Epidermal melanocyte (primary cell): Measurements from ENCODE around the gene RECQL5.
"Not testable (repeated sequence)": the region's sequence is repeated elsewhere in the genome, so short reads cannot be mapped to it uniquely, and the experiment has no call there.

Experiments used
- DNase-seq: peaks from one replicate; pipeline ENCODE4 v3.0.0; 2011; ENCODE audit warnings: low spot score; ENCODE audit not compliant: insufficient read length

Gene RECQL5

DNA sequence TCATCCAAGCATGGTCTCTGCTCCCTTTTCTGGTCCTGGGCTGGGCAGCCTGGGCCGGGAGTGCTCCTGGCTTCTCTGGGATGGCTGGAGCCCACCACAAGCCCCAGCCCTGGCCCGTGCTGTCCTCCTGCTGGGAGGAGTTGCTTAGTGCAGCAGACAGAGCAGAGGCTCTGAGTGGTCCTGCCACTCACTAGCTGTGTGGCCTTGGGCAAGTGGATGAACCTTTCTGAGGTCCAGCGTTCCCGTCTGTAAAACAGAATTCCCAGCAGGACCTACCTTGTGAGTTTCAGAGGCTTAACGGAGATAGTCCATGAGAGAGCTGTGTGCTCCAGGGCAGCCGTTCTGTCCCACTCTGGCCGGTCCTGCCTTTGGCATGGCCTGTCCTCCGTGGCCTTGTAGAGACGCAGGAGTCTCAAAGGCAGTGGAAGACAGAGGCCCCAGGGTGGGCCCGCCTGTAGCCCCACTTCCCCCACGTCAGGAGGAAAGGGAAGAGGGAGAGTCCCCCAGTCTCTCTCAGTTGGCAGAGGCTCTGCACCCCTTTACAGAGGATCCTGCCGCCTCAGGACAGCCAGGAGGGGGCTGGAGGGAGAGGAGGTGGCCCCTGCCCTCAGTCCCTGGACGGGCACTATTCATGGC lies 71.6 kb downstream of the RECQL5 start:
- no peak for DNase-seq

GRCh38 chr17:75594499-75595283 lies 72.3 kb downstream of the RECQL5 start:
- DNase-seq = no peak

DNA sequence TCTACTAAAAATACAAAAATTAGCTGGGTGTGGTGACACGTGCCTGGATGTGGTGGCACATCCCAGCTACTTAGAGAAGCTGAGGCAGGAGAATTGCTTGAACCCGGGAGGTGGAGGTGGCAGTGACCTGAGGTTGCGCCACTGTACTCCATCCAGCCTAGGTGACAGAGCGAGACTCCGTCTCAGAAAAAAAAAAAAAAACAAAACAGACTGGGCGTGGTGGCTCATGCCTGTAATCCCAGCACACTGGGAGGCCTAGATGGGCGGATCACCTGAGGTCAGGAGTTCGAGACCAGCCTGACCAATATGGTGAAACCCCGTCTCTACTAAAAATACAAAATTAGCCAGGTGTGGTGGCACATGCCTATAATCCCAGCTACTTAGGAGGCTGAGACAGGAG lies 73.5 kb downstream of the RECQL5 start:
- DNase-seq = not testable (repeated sequence)

DNA sequence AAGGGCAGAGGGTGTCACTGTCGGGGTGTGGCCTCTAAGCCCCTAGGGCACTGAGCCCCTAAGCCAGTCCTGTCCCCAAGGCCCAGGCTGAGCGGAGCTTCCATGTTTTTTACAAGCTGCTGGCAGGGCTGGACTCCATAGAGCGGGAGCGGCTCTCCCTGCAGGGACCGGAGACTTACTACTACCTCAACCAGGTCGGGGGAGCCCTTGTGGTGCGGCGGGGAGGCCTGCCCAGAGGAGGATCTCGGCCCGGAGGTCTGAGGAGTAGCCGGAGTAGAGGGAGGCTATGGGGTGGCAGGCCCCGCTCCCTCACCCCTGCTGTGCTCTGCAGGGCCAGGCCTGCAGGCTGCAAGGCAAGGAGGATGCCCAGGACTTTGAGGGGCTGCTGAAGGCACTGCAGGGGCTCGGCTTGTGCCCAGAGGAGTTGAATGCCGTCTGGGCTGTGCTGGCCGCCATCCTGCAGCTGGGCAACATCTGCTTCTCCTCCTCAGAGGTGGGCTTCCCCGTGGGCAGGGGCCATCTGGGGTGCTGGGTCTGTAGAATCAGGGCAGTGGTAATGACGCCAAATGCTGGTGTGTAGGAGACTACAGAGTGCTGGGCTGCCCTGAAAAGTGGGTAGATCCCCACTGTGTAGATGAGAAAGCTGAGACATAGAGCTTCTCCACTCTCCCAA lies 74.5 kb downstream of the RECQL5 start:
- DNase-seq = no peak

DNA sequence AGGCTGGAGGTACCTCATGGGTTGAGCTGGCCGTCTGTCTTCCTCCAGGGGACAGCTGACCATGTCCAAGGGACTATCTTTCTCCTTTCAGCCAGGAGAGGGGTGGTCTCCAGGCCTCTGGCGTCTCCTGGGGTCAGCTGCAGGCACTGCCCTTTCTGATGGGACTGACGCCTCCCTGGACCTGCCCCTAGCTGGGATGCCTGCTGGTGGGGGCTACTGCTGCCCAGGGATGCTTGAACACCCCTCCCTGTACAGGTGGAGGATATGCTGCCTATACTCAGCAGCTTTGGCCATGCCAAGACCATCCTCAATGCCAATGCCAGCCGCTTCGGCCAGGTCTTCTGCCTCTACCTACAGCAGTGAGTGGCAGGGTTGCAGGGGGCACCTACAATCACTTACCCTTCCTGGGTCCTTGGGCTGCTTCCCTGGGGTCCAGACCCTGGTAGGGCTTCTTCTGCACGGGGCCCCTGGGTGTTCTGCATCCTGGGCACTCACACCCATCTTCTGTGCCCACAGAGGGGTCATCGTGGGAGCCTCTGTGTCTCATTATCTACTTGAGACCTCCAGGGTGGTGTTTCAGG lies 75.1 kb downstream of the RECQL5 start:
- DNase-seq = no peak

DNA sequence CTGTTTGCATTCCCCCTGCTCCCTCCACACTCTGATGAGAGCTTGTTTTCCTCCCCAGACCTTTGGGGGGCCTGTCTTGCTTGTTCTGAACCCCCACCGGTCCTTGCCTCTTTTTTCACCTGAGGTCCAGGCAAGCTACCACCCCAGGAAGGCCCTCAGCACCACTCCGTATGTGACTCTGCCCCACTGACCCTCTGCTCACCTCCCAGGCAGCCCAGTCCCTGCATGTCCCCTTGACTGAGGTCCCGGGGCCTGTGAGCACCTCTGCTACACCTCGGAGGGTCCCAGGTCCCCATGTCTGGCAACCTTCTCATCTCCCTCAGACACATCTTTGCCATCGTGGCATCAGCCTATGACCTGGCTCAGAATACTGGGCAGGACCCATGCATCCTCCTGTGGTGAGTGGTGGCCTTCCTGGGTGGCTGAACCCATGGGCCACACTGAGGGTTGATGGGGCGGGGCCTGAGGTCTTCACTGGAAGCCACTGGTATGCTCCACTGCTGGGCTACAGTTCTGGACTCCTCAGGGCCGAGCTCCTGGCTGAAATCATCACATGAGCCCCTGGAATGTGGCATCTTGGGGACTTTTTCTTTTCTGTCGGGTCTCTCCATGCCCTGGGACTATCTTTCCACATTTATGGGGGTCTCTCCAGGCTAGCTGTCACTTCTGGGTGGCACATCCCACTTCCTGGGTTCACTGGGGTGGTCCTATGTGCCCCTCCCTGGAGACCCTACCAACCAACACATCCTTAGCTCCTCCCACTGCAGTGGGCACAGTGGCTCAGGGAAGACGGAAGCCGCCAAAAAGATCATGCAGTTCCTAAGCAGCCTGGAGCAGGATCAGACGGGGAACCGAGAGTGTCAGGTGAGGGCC lies 75.9 kb downstream of the RECQL5 start:
- DNase-seq = no peak

DNA sequence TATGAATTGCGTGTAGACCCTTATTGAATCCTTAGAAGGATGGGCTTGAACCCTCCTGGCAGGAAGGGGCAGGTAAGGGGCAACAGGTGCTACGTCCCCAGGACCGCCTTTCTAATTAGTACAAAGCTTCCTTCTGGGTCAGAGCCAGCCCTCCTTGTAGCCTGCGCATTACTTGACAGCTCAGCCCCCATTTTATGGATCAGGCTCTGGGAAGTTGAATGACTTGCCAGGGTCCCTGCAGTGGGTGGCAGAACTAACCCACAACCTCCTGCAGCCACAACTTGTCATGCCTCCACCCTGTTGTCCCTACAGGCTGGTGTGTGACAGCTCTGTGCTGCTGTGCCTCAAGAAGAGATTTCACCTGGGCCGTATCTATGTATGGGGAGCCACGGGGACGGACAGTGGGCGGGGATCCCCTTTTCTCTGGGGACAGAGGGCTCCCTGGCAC lies 76.6 kb downstream of the RECQL5 start:
- no peak for DNase-seq

DNA sequence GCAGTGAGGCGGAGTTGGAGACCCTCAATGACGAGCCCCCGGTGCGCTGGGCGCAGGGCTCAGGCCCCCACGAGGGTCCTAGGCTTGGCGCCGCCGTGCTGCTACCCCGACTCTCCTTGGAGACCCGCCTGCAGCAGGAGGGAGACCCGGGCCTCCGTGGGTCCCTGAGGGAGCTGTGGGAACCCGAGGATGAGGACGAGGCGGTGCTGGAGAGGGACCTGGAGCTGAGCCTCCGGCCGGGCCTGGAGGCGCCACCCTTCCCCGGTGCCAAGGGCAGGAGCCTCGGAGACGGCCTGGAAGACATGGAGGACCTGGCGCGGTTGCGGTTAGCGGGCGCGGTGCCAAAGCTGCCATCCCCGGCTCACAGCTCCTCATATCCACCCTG lies 77.0 kb downstream of the RECQL5 start:
- DNase-seq = no peak

- peak; percentile 95 for DNase-seq
Observed at GRCh38 chr17:75589012-75589918, 77.7 kb downstream of the RECQL5 start.

- no peak for DNase-seq
Observed at GRCh38 chr17:75588596-75589011, 78.3 kb downstream of the RECQL5 start.

DNA sequence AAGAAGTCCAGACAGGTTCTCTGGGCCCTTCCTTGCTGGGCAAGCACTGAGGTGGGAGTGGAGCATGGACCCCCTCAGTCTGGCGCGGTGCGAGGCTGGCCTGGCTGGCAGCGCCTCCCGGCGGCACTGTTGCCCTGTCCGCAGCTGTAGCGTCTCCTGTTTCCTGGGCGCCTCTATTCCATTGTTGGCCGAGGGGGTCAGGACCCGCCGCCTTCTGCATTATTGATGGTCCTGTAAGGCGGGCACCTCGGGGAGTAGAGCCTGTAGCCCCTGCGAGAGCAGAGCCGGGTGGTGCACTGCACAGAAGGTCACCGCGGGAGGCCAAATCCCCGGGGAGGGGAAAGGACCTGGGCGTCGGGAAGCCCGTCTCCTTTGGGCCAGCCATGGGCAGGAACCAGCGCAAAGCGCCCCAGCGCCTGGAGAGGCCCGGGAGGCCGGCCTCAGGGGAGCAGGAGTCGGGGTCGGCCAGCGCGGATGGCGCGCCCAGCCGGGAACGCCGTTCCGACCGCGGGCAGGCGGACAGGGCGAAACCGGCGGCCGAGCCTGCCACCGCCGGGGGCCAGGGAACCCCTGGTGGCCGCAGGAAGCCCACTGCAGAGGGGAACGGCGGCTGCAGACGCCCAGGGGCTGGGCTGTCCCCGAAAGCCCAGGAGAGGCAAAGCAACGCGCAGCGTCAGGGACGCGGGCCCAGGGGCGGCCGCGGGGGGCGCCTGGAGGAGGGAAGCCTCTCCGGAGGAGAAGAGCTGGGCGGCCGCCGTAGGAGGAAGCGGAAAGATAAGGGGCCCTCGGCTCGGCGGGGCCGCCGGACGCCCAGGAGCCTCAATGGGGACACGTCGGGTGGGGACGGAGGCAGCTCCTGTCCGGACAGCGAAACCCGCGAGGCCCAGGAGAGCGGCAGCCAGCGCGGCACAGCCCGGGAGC lies 79.0 kb downstream of the RECQL5 start, which contains the start of gene MYO15B:
Gene MYO15B (plus strand): TSS at position 126 of the 921 bp plus-strand sequence. CDS start 258 bp downstream, at position 384.
- DNase-seq = no peak

GRCh38 chr17:75584849-75585175 lies 82.1 kb downstream of the RECQL5 start:
- DNase-seq = no peak

- not testable (repeated sequence) for DNase-seq
Observed at GRCh38 chr17:75583197-75583596, 83.8 kb downstream of the RECQL5 start.

DNA sequence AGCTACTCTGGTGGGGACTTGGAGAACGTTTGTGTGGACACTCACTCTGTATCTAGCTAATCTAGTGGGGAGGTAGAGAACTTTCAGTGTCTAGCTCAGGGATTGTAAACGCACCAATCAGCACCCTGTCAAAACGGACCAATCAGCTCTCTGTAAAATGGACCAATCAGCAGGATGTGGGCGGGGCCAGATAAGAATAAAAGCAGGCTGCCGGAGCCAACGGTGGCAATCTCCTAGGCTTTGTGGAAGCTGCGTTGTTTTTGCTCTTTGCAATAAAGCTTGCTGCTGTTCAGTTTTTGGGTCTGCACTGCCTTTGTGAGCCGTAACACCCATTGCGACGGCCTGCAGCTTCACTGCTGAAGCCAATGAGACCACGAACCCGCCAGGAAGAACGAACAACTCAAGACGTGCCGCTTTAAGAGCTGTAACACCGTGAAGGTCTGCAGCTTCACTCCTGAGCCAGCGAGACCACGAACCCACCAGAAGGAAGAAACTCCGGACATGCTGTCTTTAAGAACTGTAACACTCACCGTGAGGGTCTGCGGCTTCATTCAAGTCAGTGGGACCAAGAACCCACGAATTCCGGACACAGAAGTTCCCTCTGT lies 85.7 kb downstream of the RECQL5 start:
- DNase-seq = not testable (repeated sequence)
